Measurements from ENCODE around the gene VAC14. TPM values are rescaled to one million over a fixed set of nuclear protein-coding genes. Genes with fewer than 3 reads are reported as not detected.
A peak's percentile ranks its signal among the peaks of the same experiment; 100 is the strongest.

VAC14 gene
- polyA plus RNA-seq, 1 of the 3 experiments (the other 2 are of a cell fraction), result 33.2 TPM

DNA sequence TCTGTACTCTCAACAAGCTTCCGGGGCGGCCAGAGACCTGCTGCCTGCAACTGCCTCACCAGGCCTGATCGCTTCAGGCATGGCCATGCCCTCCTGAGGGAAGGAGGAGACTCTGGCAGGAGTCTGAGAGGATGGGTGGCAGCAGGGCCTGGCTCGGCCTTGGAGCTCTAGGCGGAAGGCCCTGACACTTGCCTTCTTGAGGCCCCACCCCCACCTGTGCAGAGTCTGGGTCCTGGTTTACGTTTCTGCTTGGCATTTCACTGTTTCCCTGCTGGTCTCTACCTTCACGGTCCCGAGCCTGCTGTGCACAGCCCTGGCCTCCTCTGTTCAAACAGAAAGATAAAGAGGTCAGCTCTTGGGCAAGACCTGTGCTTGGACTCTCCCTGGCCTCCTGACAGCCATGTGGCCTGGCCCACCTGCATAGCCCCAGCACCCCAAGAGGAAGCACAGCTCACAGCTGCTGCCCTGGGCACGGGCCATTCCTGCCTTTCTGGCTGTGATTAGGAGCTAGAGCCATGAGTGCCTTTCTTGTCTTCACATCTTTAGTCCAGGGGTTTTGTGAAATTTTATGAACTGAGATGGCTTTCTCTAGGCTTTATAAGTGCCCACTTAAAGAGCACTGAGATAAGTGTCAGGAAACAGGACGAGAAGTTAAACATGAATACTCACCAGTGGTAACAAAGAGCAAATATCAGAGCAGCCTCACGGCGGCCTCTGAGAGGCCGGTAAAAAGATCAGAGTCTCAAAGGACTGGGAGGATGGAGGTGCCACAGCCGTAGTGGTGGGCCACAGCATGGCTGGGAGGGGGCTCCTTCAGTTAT lies 89.5 kb downstream of the VAC14 start:
- H4K20me1 ChIP-seq (ENCODE audit: insufficient read depth), result no peaks in the 10 kb centered on the region
- no peaks in the 10 kb centered on the region for H3K36me3 ChIP-seq (replicated peaks in 1 of 2; ENCODE audit: control insufficient read depth in 1 of 2, insufficient read depth in 2 of 2, low read length in 1 of 2)
- DNase-seq, result no peak
- ChIA-PET CTCF (interaction anchor here (0.7 to 1.0 kb wide), 3 partner anchors 37 to 332 kb away, joined by 3 read pairs; no protein-coding TSS in a partner anchor), POLR2A (interaction anchor here (0.5 to 1.7 kb wide), 2 partner anchors 8 to 27 kb away, joined by 3 to 5 read pairs; no protein-coding TSS in a partner anchor)
- H3K4me1 ChIP-seq (ENCODE audit: control insufficient read depth in 1 of 2, insufficient read depth in 2 of 2, low read depth in 1 of 2, low read length in 1 of 2), result peaks cover 39 to 84% of the 10 kb centered on the region in 2 experiments
- no peaks in the 10 kb centered on the region for H3K9me2 ChIP-seq
- 82% methylated on average over 10 of the region's 14 CpGs for WGBS (ENCODE audit: low lambda C conversion rate)
- H3K4me2 ChIP-seq, result no peak overlapping the region
- H3K79me2 ChIP-seq (ENCODE audit: insufficient read depth), result no peaks in the 10 kb centered on the region
- H3F3A ChIP-seq (replicated peaks; ENCODE audit: insufficient read depth), result peaks cover 39% of the 10 kb centered on the region
- H3K27ac ChIP-seq (ENCODE audit: low read depth in 2 of 2, low read length in 1 of 2), result peak overlapping the region in 1 of 2 experiments; percentile 76; a peak in 2 of 4 replicates
- TF ChIP-seq, protein P1, sequence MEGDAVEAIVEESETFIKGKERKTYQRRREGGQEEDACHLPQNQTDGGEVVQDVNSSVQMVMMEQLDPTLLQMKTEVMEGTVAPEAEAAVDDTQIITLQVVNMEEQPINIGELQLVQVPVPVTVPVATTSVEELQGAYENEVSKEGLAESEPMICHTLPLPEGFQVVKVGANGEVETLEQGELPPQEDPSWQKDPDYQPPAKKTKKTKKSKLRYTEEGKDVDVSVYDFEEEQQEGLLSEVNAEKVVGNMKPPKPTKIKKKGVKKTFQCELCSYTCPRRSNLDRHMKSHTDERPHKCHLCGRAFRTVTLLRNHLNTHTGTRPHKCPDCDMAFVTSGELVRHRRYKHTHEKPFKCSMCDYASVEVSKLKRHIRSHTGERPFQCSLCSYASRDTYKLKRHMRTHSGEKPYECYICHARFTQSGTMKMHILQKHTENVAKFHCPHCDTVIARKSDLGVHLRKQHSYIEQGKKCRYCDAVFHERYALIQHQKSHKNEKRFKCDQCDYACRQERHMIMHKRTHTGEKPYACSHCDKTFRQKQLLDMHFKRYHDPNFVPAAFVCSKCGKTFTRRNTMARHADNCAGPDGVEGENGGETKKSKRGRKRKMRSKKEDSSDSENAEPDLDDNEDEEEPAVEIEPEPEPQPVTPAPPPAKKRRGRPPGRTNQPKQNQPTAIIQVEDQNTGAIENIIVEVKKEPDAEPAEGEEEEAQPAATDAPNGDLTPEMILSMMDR (IDR thresholded peaks at IDR 0.05), result no peak
- no peak overlapping the region for H3K9ac ChIP-seq
- H3K4me3 ChIP-seq (ENCODE audit: low read depth in 2 of 2, low read length in 1 of 2), result no peak overlapping the region
- H2AFZ ChIP-seq (ENCODE audit: low read depth), result no peak overlapping the region
- H3K9me3 ChIP-seq, result no peaks in the 10 kb centered on the region
- no peaks in the 10 kb centered on the region for H3K27me3 ChIP-seq (ENCODE audit: insufficient read depth)

DNA sequence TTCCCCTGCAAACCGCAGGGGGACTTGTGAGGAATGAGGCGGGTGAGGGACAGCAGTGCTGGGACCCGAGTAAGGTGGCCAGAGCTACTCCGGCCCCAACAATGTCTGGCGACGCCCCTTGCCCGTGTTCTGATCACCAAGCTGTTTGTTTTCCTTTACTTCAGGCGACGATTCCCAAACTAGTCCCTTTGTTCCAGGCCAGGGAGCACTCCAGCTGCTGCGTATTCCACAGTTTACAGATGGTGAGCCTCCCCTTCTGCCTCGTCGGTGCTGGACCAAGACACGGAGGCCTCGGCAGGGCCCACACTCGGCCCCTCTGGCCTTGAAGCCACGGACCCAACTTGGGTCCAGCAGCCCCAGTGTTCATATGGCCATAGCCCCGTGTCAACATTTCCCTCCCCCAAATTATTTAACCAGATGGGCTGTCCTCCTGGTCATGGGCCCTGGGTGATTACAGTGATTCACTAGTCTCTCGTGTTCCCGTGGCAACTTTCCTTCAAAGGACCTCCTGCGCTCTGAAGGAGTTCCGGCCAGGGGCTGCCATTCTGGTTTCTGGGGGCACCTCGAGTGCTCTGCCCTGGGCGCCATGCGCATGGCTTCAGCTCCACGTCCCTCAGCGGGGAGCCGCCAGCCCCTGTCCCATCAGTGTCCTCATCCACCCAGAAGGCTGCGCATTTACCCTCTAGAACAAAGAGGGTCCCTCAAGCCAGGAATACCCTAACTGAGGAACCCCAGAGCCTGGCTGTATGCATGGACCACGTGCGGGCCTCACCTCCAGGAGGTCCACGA lies 90.3 kb downstream of the VAC14 start:
- no peak overlapping the region for H3K4me3 ChIP-seq (ENCODE audit: low read depth in 2 of 2, low read length in 1 of 2)
- H3K79me2 ChIP-seq (ENCODE audit: insufficient read depth), result no peaks in the 10 kb centered on the region
- H3K9me2 ChIP-seq, result no peaks in the 10 kb centered on the region
- WGBS (ENCODE audit: low lambda C conversion rate), result 97% methylated on average over 26 of the region's 31 CpGs
- H2AFZ ChIP-seq (ENCODE audit: low read depth), result no peak overlapping the region
- no peak overlapping the region for H3K9ac ChIP-seq
- H4K20me1 ChIP-seq (ENCODE audit: insufficient read depth), result no peaks in the 10 kb centered on the region
- H3K4me1 ChIP-seq (ENCODE audit: control insufficient read depth in 1 of 2, insufficient read depth in 2 of 2, low read depth in 1 of 2, low read length in 1 of 2), result peaks cover 33 to 79% of the 10 kb centered on the region in 2 experiments
- ChIA-PET CTCF (interaction anchor here (0.7 to 1.0 kb wide), 3 partner anchors 36 to 332 kb away, joined by 3 read pairs; no protein-coding TSS in a partner anchor), POLR2A (interaction anchor here (0.5 kb wide), 1 partner anchor 28 kb away, joined by 3 read pairs; no protein-coding TSS in a partner anchor)
- no peak for TF ChIP-seq FOXJ3 (CRISPR knock-in tag; IDR thresholded peaks at IDR 0.05)
- no peak for TF ChIP-seq TEAD4 (IDR thresholded peaks at IDR 0.05; ENCODE audit: borderline replicate concordance, insufficient read depth)
- no peak for TF ChIP-seq GATA2 (CRISPR knock-in tag; IDR thresholded peaks at IDR 0.05)
- TF ChIP-seq, protein P2, sequence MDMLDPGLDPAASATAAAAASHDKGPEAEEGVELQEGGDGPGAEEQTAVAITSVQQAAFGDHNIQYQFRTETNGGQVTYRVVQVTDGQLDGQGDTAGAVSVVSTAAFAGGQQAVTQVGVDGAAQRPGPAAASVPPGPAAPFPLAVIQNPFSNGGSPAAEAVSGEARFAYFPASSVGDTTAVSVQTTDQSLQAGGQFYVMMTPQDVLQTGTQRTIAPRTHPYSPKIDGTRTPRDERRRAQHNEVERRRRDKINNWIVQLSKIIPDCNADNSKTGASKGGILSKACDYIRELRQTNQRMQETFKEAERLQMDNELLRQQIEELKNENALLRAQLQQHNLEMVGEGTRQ (IDR thresholded peaks at IDR 0.05; ENCODE audit: borderline replicate concordance, low read depth, low read length), result no peak
- TF ChIP-seq POLR2AphosphoS5 (IDR thresholded peaks at IDR 0.05; ENCODE audit: low read depth, low read length), result no peak
- TF ChIP-seq MEF2A (IDR thresholded peaks at IDR 0.05; ENCODE audit: borderline replicate concordance, low read depth), result no peak
- TF ChIP-seq RFX5 (IDR thresholded peaks at IDR 0.05; ENCODE audit: low read length), result no peak
- no peak for TF ChIP-seq SMC3 (IDR thresholded peaks at IDR 0.05; ENCODE audit: low read depth, low read length)
- TF ChIP-seq, protein P3, sequence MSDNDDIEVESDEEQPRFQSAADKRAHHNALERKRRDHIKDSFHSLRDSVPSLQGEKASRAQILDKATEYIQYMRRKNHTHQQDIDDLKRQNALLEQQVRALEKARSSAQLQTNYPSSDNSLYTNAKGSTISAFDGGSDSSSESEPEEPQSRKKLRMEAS (IDR thresholded peaks at IDR 0.05; ENCODE audit: low read depth), result no peak
- no peak for TF ChIP-seq EP300 (IDR thresholded peaks at IDR 0.05; ENCODE audit: borderline replicate concordance in 1 of 2, low read depth in 1 of 2, low read length in 1 of 2)
- TF ChIP-seq FOXM1 (IDR thresholded peaks at IDR 0.05; ENCODE audit: low read depth), result no peak
- no peak for TF ChIP-seq ELF1 (IDR thresholded peaks at IDR 0.05)
- TF ChIP-seq YY1 (IDR thresholded peaks at IDR 0.05; ENCODE audit: low read depth), result no peak
- no peak for TF ChIP-seq RCOR1 (IDR thresholded peaks at IDR 0.05; ENCODE audit: low read length)
- no peak overlapping the region for H3K4me2 ChIP-seq
- peaks cover 34% of the 10 kb centered on the region for H3F3A ChIP-seq (replicated peaks; ENCODE audit: insufficient read depth)
- no peak for DNase-seq
- no peaks in the 10 kb centered on the region for H3K36me3 ChIP-seq (replicated peaks in 1 of 2; ENCODE audit: control insufficient read depth in 1 of 2, insufficient read depth in 2 of 2, low read length in 1 of 2)
- no peaks in the 10 kb centered on the region for H3K27me3 ChIP-seq (ENCODE audit: insufficient read depth)
- H3K9me3 ChIP-seq, result no peaks in the 10 kb centered on the region
- peak overlapping the region in 1 of 2 experiments; percentile 76; a peak in 1 of 4 replicates for H3K27ac ChIP-seq (ENCODE audit: low read depth in 2 of 2, low read length in 1 of 2)

Measured in SK-N-SH (cell line).